HCT116 (cell line): ENCODE measurements around the gene PDLIM7.
"Not testable (repeated sequence)": the region's sequence is repeated elsewhere in the genome, so short reads cannot be mapped to it uniquely, and the experiment has no call there.

Experiments
- CTCF ChIP-seq, 3 experiments: fragments of 200-600 bp in 1 of 3; sonication (generic) in 1 of 3; IDR thresholded peaks in 2 of 3; conservative IDR thresholded peaks in 1 of 3; 2 replicates each; pipeline ENCODE4 v1.5.1; 2012 to 2017; ENCODE audit warnings: low read depth in 2 of 3, low read length in 2 of 3, antibody characterized with exemption in 1 of 3, borderline replicate concordance in 1 of 3, control low read depth in 1 of 3, mild to moderate bottlenecking in 1 of 3, mixed read lengths in 1 of 3, mixed run types in 1 of 3, moderate library complexity in 1 of 3; ENCODE audit not compliant: insufficient read depth in 1 of 3
- EGR1 ChIP-seq: IDR thresholded peaks from 2 replicates; pipeline ENCODE4 v1.6.1; 2012; ENCODE audit warnings: low read depth
- EZH2 ChIP-seq: fragments of 200-600 bp; sonication (generic); IDR thresholded peaks from 2 replicates; pipeline ENCODE4 v1.6.1; 2017; ENCODE audit warnings: antibody characterized with exemption, mixed run types
- EZH2phosphoT487 ChIP-seq: fragments of 200-600 bp; IDR thresholded peaks from 2 replicates; pipeline ENCODE4 v1.6.1; 2018; ENCODE audit warnings: antibody characterized with exemption, borderline replicate concordance
- FOSL1 ChIP-seq: IDR thresholded peaks from 2 replicates; pipeline ENCODE4 v1.6.1; 2012; ENCODE audit warnings: low read depth
- JUND ChIP-seq: IDR thresholded peaks from 2 replicates; pipeline ENCODE4 v1.6.1; 2012
- POLR2A ChIP-seq: IDR thresholded peaks from 2 replicates; pipeline ENCODE4 v1.7.0; 2011; ENCODE audit warnings: borderline replicate concordance; ENCODE audit not compliant: insufficient read depth, insufficient read length; ENCODE audit errors: extremely low read depth
- TCF7L2 ChIP-seq: IDR thresholded peaks from 2 replicates; pipeline ENCODE4 v1.7.0; 2011; ENCODE audit warnings: borderline replicate concordance, inconsistent platforms; ENCODE audit not compliant: insufficient read depth, insufficient read length; ENCODE audit errors: extremely low read depth
- YY1 ChIP-seq: IDR thresholded peaks from 2 replicates; pipeline ENCODE4 v1.6.1; 2011; ENCODE audit warnings: low read length, low read depth, moderate library complexity, mild to moderate bottlenecking; ENCODE audit not compliant: insufficient replicate concordance; ENCODE audit errors: extremely low read depth
- ZBTB33 ChIP-seq: IDR thresholded peaks from 2 replicates; pipeline ENCODE4 v1.6.1; 2011; ENCODE audit warnings: mild to moderate bottlenecking, low read length, moderate library complexity; ENCODE audit not compliant: insufficient replicate concordance; ENCODE audit errors: extremely low read depth

- TF ChIP-seq CTCF (IDR thresholded peaks at IDR 0.05 in 2 of 3, conservative IDR thresholded peaks at IDR 0.05 in 1 of 3; ENCODE audit: borderline replicate concordance in 1 of 3, insufficient read depth in 1 of 3, low read depth in 2 of 3, low read length in 2 of 3); TCF7L2; YY1; EZH2; ZBTB33; JUND; EGR1; FOSL1; EZH2phosphoT487; POLR2A: not testable (repeated sequence)
Observed at GRCh38 chr5:177485753-177486152, 11.7 kb downstream of the PDLIM7 start.
